Heart left ventricle (tissue), 16 donors: ENCODE measurements around the gene BTK. TPM values are rescaled to one million over a fixed set of nuclear protein-coding genes. Genes with fewer than 3 reads are reported as not detected.

ENCODE experiments used
- ATAC-seq, 4 donors: fragments of 200-7000 bp; cut with Tn5 transposase; one replicate each; pipeline ENCODE4 v1.9.1; 2020 to 2022; ENCODE audit warnings: moderate library complexity in 4 of 4, mild to moderate bottlenecking in 3 of 4, moderate number of reproducible peaks in 1 of 4
- DNase-seq, 5 donors: peaks; one replicate each; pipeline ENCODE4 v3.0.0-alpha.2; 2020
- H3K27ac ChIP-seq, 12 donors: fragments of 200-600 bp; sonication (generic) in 4 of 12; one replicate each; pipeline versions ENCODE4 v1.5.0 to v1.8.0; 2016 to 2022; ENCODE audit warnings: mild to moderate bottlenecking in 2 of 12
- H3K27me3 ChIP-seq, 9 donors: fragments of 200-600 bp; sonication (generic) in 2 of 9; one replicate each; pipeline versions ENCODE4 v1.5.1 to v1.8.0; 2016 to 2022; ENCODE audit warnings: mild to moderate bottlenecking in 3 of 9
- H3K36me3 ChIP-seq, 9 donors: fragments of 200-600 bp; sonication (generic) in 2 of 9; one replicate each; pipeline versions ENCODE4 v1.5.0 to v1.8.0; 2018 to 2022; ENCODE audit warnings: mild to moderate bottlenecking in 2 of 9
- H3K4me1 ChIP-seq, 12 donors: fragments of 200-600 bp; sonication (generic) in 4 of 12; one replicate each; pipeline versions ENCODE4 v1.5.0 to v1.8.0; 2016 to 2022; ENCODE audit warnings: mild to moderate bottlenecking in 3 of 12
- H3K4me3 ChIP-seq, 12 donors: fragments of 200-600 bp; sonication (generic) in 4 of 12; one replicate each; pipeline versions ENCODE4 v1.5.0 to v1.8.0; 2017 to 2022; ENCODE audit warnings: mild to moderate bottlenecking in 9 of 12, moderate library complexity in 4 of 12
- H3K9me3 ChIP-seq, 12 donors: fragments of 200-600 bp; sonication (generic) in 4 of 12; one replicate each; pipeline versions ENCODE4 v1.5.0 to v1.8.0; 2016 to 2022; ENCODE audit warnings: mild to moderate bottlenecking in 1 of 12
- CTCF ChIP-seq, 12 donors: fragments of 200-600 bp; sonication (generic) in 4 of 12; IDR thresholded peaks; one replicate each; pipeline versions ENCODE4 v1.5.0 to v1.8.0; 2018 to 2022; ENCODE audit warnings: antibody characterized with exemption in 12 of 12, mild to moderate bottlenecking in 5 of 12
- POLR2A ChIP-seq, 2 donors: fragments of 450-650 bp; IDR thresholded peaks; one replicate each; pipeline ENCODE4 v1.6.1; 2017; ENCODE audit warnings: antibody characterized with exemption in 2 of 2, mild to moderate bottlenecking in 2 of 2, moderate library complexity in 2 of 2
- WGBS, 4 donors: extraction: QIAGEN DNeasy Blood & Tissue Kit in 2 of 4; methylation state at CpG; one replicate each; pipeline versions ENCODE4 v1.1.5 to v1.1.7; 2013 to 2018; 5-methylcytosine and 5-hydroxymethylcytosine counted together
- intact Hi-C, 10 donors: fragments of 100-400 bp; cut with DNase I; formaldehyde crosslinking; loops; one replicate each; pipeline versions ENCODE4 v1.11.1 to v1.14.2; 2022
- polyA plus RNA-seq, 2 donors: library from polyadenylated mRNA; stranded (reverse); fragments of 200-250 nt; gene quantifications; one replicate each; pipeline ENCODE4 v1.2.3, GENCODE V29; 2013
- total RNA-seq, 9 donors: library from RNA; depleted of rRNA in 2 of 9; stranded (reverse); fragments of >200 nt in 2 of 9; fragmentation: NEBNext Ultra II Directional in 3 of 9; extraction: Animal tissue kit (Norgen Biotek cat#: 25700) in 3 of 9; gene quantifications; one replicate each; pipeline versions ENCODE4 v1.1.0 to v1.2.4, GENCODE V29; 2016 to 2023
- donor health status: ischemic (EF 13 %, LVEDD 7.1; RV severe dilation, severe dysfunction).
- donor health status: healthy with polysubstance abuse.
- donor health status: DM: no; HTN: yes; CAD: no.
- donor health status: DM: no; HTN: no; CAD: no.
- donor health status: ischemic (EF 25% LVEDD 6.9; RV normal size, moderate dysfunction).
- donor health status: ischemic (EF 25% LVEDD 5.7; RV mildly dilated, moderate dysfunction).
- donor health status: healthy.
- donor health status: DM: yes; HTN: yes; CAD: no.
- donor health status: ischemic (EF 35%, LVEDD 5.7; RV mildly dilated, moderate dysfunction).
- donor health status: nonischemic (EF 11% LVEDD 7.7; RV severe dilation, severe dysfunction).
- donor health status: DM: yes; HTN: yes; CAD: no.
- donor health status: PGD.
- donor health status: ischemic (EF 29% LVEDD 5.4; RV normal size, mild dysfunction).
- donor health status: nonischemic (EF 23%, LVEDD 6.1; RV moderate dilation, normal function).

BTK gene
- total and polyA plus RNA-seq, 11 donors: 0.25 to 18.8 (median 1.5) TPM

GRCh38 chrX:101408532-101408841, 22.5 kb upstream of the BTK start:
- ATAC-seq (peak in 2 of 4 donors; percentile 6 to 23), DNase-seq (no peak)
- H3K4me1 ChIP-seq: peaks cover 0 to 33% (median 13%) of the 10 kb centered on the region in 12 donors
- 0 to 33% (median 16%) methylated on average over 7 to 8 of the region's 8 CpGs for whole genome bisulfite sequencing, 4 donors
- peaks cover 0 to 20% (median 16%) of the 10 kb centered on the region in 9 donors for H3K36me3 ChIP-seq
- no peaks in the 10 kb centered on the region for H3K27me3 ChIP-seq
- peak overlapping the region; percentile 12 to 97 (median 66) for H3K4me3 ChIP-seq
- intact Hi-C loops: no loop called here
- TF ChIP-seq CTCF (IDR thresholded peaks at IDR 0.05) (no peak), POLR2A (IDR thresholded peaks at IDR 0.05) (no peak)
- H3K9me3 ChIP-seq: no peaks in the 10 kb centered on the region
- H3K27ac ChIP-seq: peak overlapping the region; percentile 84 to 98 (median 91)

GRCh38 chrX:101407748-101408531, 21.9 kb upstream of the BTK start, which contains the start of the genes GLA and HNRNPH2:
GLA (minus strand) TSS chrX:101407925; CDS start chrX:101407903, 22 bp downstream.
HNRNPH2 (plus strand) TSS chrX:101408222; CDS start chrX:101411989, 3,767 bp downstream.
- Histone ChIP-seq H3K27me3 (no peaks in the 10 kb centered on the region), H3K9me3 (no peaks in the 10 kb centered on the region), H3K27ac (peak within 1 kb of the TSS; percentile 84 to 98 (median 91)), H3K4me1 (peaks cover 0 to 33% (median 13%) of the 10 kb centered on the region in 12 donors), H3K4me3 (peak within 1 kb of the TSS; percentile 21 to 97 (median 67)), H3K36me3 (peaks cover 0 to 19% (median 12%) of the 10 kb centered on the region in 9 donors)
- TF ChIP-seq CTCF (IDR thresholded peaks at IDR 0.05) (peak in 3 of 12 donors; percentile 9 to 17 (median 10)), POLR2A (IDR thresholded peaks at IDR 0.05) (peak in 1 of 2 donors; percentile 33)
- intact Hi-C loops: no loop called here
- peak; percentile 98 to 99 (median 99) for ATAC-seq
- WGBS, 4 donors: 0 to 39% (median 16%) methylated on average over 43 to 47 of the region's 47 CpGs
- DNase-seq: peak; percentile 88 to 92 (median 90)

- intact Hi-C loops: no loop called here
- 1 to 27% (median 13%) methylated on average over 15 of the region's 15 CpGs for WGBS, 4 donors
- no peak for TF ChIP-seq POLR2A (IDR thresholded peaks at IDR 0.05)
- no peak for TF ChIP-seq CTCF (IDR thresholded peaks at IDR 0.05)
Measured at GRCh38 chrX:101407167-101407747, 21.3 kb upstream of the BTK start.

GRCh38 chrX:101399825-101400224, 13.8 kb upstream of the BTK start:
- Histone ChIP-seq H3K9me3 (no peaks in the 10 kb centered on the region), H3K4me3 (no peak overlapping the region), H3K27ac (no peak overlapping the region), H3K27me3 (no peaks in the 10 kb centered on the region), H3K36me3 (peaks cover 0 to 46% (median 21%) of the 10 kb centered on the region in 9 donors), H3K4me1 (no peaks in the 10 kb centered on the region)
- intact Hi-C loops: no loop called here
- no peak for DNase-seq
- WGBS, 4 donors: 81 to 97% (median 89%) methylated on average over 4 of the region's 4 CpGs
- no peak for ATAC-seq
- TF ChIP-seq POLR2A (IDR thresholded peaks at IDR 0.05): no peak
- TF ChIP-seq CTCF (IDR thresholded peaks at IDR 0.05): no peak

More at GRCh38 chrX:101407167-101407747, 21.3 kb upstream of the BTK start:
- Histone ChIP-seq H3K36me3 (peaks cover 0 to 12% (median 5%) of the 10 kb centered on the region in 9 donors), H3K9me3 (no peaks in the 10 kb centered on the region), H3K4me1 (peaks cover 0 to 33% (median 13%) of the 10 kb centered on the region in 12 donors), H3K27me3 (no peaks in the 10 kb centered on the region), H3K4me3 (peak overlapping the region; percentile 21 to 97 (median 67)), H3K27ac (peak overlapping the region in 11 of 12 donors; percentile 70 to 97 (median 91))
- ATAC-seq (peak in 3 of 4 donors; percentile 3), DNase-seq (no peak)
